K562 (cell line): Measurements from ENCODE around the gene PMFBP1. TPM values are rescaled to one million over a fixed set of nuclear protein-coding genes. Genes with fewer than 3 reads are reported as not detected.

Experiments used
- IRF2 ChIP-seq: sonication (generic); formaldehyde crosslinking; IDR thresholded peaks from 2 replicates; pipeline ENCODE4 v1.8.1; 2022; ENCODE audit warnings: mild to moderate bottlenecking, missing genetic modification reagents
- KHSRP ChIP-seq: fragments of 450-650 bp; IDR thresholded peaks from 2 replicates; pipeline ENCODE4 v1.6.1; 2017
- MAZ ChIP-seq, 2 experiments: fragments of 450-650 bp in 1 of 2; sonication (generic) in 1 of 2; formaldehyde crosslinking; IDR thresholded peaks in 1 of 2; conservative IDR thresholded peaks in 1 of 2; 2 replicates each; pipeline versions ENCODE4 v1.4.0 to v1.5.0; 2020; ENCODE audit warnings: mild to moderate bottlenecking in 1 of 2, missing genetic modification reagents in 1 of 2
- TEAD4 ChIP-seq, 2 experiments: sonication (generic) in 1 of 2; formaldehyde crosslinking in 1 of 2; IDR thresholded peaks; 2 replicates each; pipeline versions ENCODE4 v1.6.1 to v1.8.0; 2012 to 2022; ENCODE audit warnings: borderline replicate concordance in 1 of 2, inconsistent platforms in 1 of 2, low read length in 1 of 2, mild to moderate bottlenecking in 1 of 2, missing genetic modification reagents in 1 of 2
- TFE3 ChIP-seq: fragments of 450-650 bp; formaldehyde crosslinking; IDR thresholded peaks from 2 replicates; pipeline ENCODE4 v1.4.0; 2020; ENCODE audit warnings: mild to moderate bottlenecking, mixed read lengths
- THRA ChIP-seq: fragments of 450-650 bp; IDR thresholded peaks from 2 replicates; pipeline ENCODE4 v1.6.1; 2017; ENCODE audit warnings: mild to moderate bottlenecking, moderate library complexity
- TSHZ1 ChIP-seq: fragments of 250-450 bp; sonication (Bioruptor Pico); IDR thresholded peaks from 2 replicates; pipeline ENCODE4 v1.4.0; 2020; ENCODE audit warnings: mild to moderate bottlenecking, moderate library complexity
- ZNF41 ChIP-seq: fragments of 250-450 bp; sonication (Bioruptor Pico); conservative IDR thresholded peaks from 2 replicates; pipeline ENCODE4 v1.4.0; 2020; ENCODE audit warnings: mild to moderate bottlenecking
- ZNF57 ChIP-seq: fragments of 450-650 bp; formaldehyde crosslinking; IDR thresholded peaks from 2 replicates; pipeline ENCODE4 v1.4.0; 2020; ENCODE audit warnings: mild to moderate bottlenecking, moderate library complexity
- polyA plus RNA-seq, 8 experiments: library from polyadenylated mRNA; depleted of rRNA in 4 of 8; stranded (reverse) in 5 of 8; unstranded in 3 of 8; fragments of >200 nt; fragmentation: Nextera tagmentation in 2 of 8; fragmentation: Illumina TruSeq in 1 of 8; extraction: Ambion mirVana in 2 of 8; extraction: Trizol in 1 of 8; gene quantifications; 2 replicates each; pipeline versions ENCODE4 v1.2.1 to v1.2.3, GENCODE V29; 2011 to 2014; ENCODE audit warnings: inconsistent platforms in 1 of 8, missing spikeins in 1 of 8
- total RNA-seq, 7 experiments: library from RNA; depleted of rRNA in 6 of 7; stranded (reverse); fragments of >200 nt in 6 of 7; fragmentation: Illumina TruSeq in 2 of 7; extraction: Trizol in 2 of 7; gene quantifications; 2 replicates each; pipeline versions ENCODE4 v1.2.1 to v1.2.3, GENCODE V29; 2011 to 2021; ENCODE audit warnings: low replicate concordance in 1 of 7

PMFBP1 gene
- total and polyA plus RNA-seq, 9 of the 15 experiments (the other 6 are each of a cell fraction or from before 2014, with no cell fraction given) = 0.13 to 0.91 (median 0.47) TPM

GRCh38 chr16:72132726-72133125 lies 39.2 kb downstream of the PMFBP1 start (continued):
- no peak for TF ChIP-seq TSHZ1 (CRISPR knock-in tag)
- TF ChIP-seq TEAD4 (IDR thresholded peaks at IDR 0.05; ENCODE audit: low read length) = no peak
- no peak for TF ChIP-seq TEAD4 (CRISPR knock-in tag; IDR thresholded peaks at IDR 0.05; ENCODE audit: borderline replicate concordance)
- TF ChIP-seq MAZ (CRISPR knock-in tag; conservative IDR thresholded peaks at IDR 0.05 in 1 of 2, IDR thresholded peaks at IDR 0.05 in 1 of 2) = no peak
- TF ChIP-seq TFE3 (CRISPR knock-in tag) = no peak
- no peak for TF ChIP-seq THRA
- no peak for TF ChIP-seq KHSRP
- TF ChIP-seq IRF2 (CRISPR knock-in tag) = no peak
- no peak for TF ChIP-seq ZNF41 (CRISPR knock-in tag)
- no peak for TF ChIP-seq ZNF57
